Adipose tissue (tissue), 3 donors: ENCODE results near the gene RFTN1. TPM values are rescaled to one million over a fixed set of nuclear protein-coding genes. Genes with fewer than 3 reads are reported as not detected.

Source experiments
- H3K27ac ChIP-seq: one replicate; pipeline ENCODE4 v1.5.1; 2013; ENCODE audit warnings: low read depth, low read length
- WGBS, 3 donors: extraction: QIAGEN DNeasy Blood & Tissue Kit; methylation state at CpG; one replicate each; pipeline ENCODE4 v1.1.7; 2013; 5-methylcytosine and 5-hydroxymethylcytosine counted together
- polyA plus RNA-seq, 3 donors: library from polyadenylated mRNA; stranded (reverse); fragments of 200-250 nt; gene quantifications; one replicate each; pipeline ENCODE4 v1.2.3, GENCODE V29; 2013
- donor health status: healthy with polysubstance abuse.
- donor health status: Bipolar disorder and iron deficiency.
- donor health status: healthy.

Gene RFTN1
- polyA plus RNA-seq, 3 donors = 5.7 to 46.0 (median 44.4) TPM

DNA sequence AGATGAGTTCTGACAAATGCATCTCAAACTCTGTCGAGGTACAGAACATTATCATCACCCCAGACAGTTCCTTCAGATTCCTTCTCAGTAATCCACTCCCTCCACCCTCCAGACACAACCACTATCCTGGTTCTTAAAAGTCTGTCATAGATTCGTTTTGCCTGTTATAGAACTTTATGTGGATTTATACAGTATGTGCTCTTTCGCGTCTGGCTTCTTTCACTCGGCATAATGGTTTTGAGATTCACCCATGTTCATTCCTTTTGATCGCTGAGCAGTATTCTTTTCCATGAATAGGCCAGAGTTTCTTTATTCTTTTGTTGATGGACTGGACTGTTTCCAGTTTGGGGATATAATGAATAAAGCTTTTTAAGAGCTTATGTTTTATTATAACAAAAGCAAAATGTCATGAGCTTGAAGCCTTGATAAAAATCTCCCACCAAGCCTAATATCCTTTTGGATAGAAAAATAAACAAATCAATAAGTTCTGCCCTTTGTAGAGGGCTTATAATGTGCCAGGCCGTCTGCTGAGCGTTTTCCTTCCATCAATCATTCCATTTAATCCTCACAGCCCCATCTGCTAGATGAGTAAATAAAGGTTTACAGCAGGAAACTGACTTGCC, 21.3 kb upstream of the RFTN1 start:
- WGBS, 3 donors = 65 to 80% (median 73%) methylated on average over 8 of the region's 8 CpGs

GRCh38 chr3:16533928-16534574, 20.6 kb upstream of the RFTN1 start:
- no peak overlapping the region for H3K27ac ChIP-seq
- 41 to 73% (median 66%) methylated on average over 5 of the region's 5 CpGs for WGBS, 3 donors

More for the DNA sequence above, 21.3 kb upstream of the RFTN1 start:
- no peak overlapping the region for H3K27ac ChIP-seq

- 54 to 65% (median 55%) methylated on average over 1 of the region's 1 CpG for WGBS, 3 donors
- H3K27ac ChIP-seq = no peak overlapping the region
Measured at GRCh38 chr3:16529264-16529663, 15.8 kb upstream of the RFTN1 start.

DNA sequence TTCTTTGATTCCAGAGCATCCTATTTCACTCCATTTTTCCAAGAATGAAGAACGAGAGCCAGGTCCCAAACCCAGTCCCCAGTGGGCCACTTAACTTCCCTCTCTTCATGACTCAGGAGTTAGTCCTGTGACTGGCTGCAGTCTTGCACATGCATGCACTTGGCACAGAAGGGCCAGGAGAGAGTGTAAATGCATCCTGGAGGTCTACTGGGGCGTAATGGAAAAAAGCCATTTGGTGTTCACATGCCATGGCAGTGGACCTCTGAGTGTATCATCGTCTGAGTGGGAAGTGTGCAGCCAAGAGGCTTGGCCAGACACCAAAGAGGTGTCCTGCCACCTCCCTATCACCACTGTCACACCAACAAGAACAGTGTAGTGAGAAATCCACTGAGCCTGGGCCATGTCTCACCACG, 15.1 kb upstream of the RFTN1 start:
- WGBS, 3 donors = 62 to 77% (median 63%) methylated on average over 4 of the region's 4 CpGs
- no peak overlapping the region for H3K27ac ChIP-seq

GRCh38 chr3:16528106-16528505, 14.6 kb upstream of the RFTN1 start:
- 90 to 93% (median 90%) methylated on average over 5 of the region's 5 CpGs for WGBS, 3 donors

GRCh38 chr3:16524196-16524595, 10.7 kb upstream of the RFTN1 start:
- H3K27ac ChIP-seq = no peak overlapping the region
- WGBS, 3 donors = 72 to 95% (median 83%) methylated on average over 2 of the region's 2 CpGs

More at GRCh38 chr3:16528106-16528505, 14.6 kb upstream of the RFTN1 start:
- no peak overlapping the region for H3K27ac ChIP-seq

DNA sequence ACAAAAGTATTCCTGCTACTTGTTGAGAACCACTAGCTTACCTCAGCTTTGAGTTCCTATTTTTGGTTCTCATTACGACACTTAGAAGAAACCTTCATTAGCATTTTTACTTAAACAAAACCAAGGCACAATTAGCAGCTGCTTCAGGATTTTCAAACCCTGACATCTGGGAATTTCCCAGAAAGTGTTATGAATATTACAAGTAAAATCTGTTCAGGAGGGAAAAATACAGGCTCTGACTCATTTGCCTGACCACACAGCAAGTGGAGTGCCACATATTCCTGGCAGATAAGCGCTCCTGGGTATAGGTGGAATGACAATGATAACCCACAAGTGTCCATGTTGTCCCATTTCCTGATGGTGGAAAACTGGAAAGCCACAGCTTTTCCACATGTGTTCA, 10.3 kb upstream of the RFTN1 start:
- H3K27ac ChIP-seq = no peak overlapping the region
- 78 to 83% (median 82%) methylated on average over 2 of the region's 2 CpGs for WGBS, 3 donors

DNA sequence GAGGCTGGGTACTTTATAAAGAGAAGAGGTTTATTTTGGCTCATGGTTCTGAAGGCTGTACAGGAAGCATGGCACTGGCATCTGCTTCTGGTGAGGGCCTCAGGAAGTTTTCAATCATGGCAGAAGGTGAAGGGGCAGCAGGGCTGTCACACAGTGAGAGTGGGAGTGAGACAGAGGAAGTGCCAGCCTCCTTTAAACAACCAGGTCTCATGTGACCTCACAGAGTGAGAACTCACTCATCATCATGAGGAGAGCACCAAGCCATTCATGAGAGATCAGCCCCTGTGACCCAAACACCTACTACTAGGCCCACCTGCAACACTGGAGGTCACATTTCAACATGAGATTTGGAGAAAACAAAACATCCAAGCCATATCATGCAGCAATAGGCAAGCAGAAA, 9.3 kb upstream of the RFTN1 start:
- H3K27ac ChIP-seq = no peak overlapping the region

GRCh38 chr3:16520970-16521881, 7.7 kb upstream of the RFTN1 start:
- no peak overlapping the region for H3K27ac ChIP-seq
- 50 to 65% (median 58%) methylated on average over 5 of the region's 5 CpGs for WGBS, 3 donors

- H3K27ac ChIP-seq = no peak overlapping the region
- 56 to 74% (median 68%) methylated on average over 6 of the region's 6 CpGs for WGBS, 3 donors
Measured at GRCh38 chr3:16520241-16520969, 6.9 kb upstream of the RFTN1 start.

DNA sequence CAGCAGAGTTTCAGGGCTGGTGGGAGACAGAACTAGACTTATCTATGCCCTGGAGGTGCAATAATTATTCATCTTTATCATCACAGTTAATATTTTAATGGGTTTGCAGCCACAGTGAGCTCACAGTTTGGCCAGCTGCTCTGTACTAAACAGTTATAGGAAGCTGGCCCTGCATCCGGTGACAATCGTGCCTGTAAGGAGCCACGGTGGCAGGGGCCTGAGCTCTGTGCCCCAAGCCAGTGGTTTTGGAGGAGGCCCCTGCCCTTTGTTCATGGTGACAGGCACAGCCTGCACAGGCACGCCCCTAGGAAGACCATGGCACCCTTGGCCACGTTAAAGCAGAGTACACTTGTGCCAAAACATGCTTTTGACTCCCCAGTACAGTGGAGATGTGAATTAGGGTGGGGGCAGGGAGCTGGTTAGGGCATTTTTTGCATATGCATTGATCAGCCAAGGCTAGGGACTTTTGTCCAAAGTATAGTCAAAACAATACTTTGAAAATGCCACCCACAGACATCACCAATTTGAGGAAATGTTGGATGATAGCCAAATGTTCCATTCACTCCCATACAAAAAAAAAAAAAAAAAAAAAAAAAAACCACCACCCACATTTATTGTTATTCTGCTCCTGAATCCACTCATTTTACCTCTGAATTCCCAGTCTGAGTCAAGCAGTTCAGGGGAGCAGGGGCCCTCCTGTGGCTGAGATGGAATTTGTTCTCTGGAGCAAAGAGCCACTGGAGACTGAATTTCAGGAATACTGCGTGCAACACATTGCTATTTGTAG, 3.4 kb upstream of the RFTN1 start:
- no peak overlapping the region for H3K27ac ChIP-seq
- WGBS, 3 donors = 26 to 30% (median 27%) methylated on average over 6 of the region's 6 CpGs

DNA sequence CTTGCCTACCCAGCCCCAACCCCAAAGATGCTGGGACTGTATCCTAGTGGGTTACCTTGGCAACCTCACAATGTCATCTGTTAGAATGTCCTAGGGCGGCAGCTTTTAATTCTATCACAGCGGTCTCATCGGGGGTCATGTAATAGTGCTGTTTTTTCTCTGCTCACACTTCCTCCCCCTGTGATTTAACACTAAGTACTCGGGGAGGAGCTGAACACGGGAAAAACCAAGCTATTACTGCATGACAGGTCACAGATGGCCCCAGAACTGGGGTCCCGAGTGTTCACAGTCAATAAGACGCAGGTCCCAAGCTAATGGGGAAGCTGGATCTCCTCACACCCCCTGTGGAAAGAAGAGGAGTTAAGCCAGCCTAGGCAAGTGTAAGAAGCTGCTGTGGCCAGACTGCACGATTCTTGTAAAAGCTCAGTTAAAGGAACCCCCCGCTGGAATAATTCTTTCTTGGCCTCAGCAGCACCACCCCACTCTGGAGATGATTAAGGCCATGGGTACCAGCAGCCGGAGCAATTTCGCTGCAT, 2.5 kb upstream of the RFTN1 start:
- no peak overlapping the region for H3K27ac ChIP-seq
- WGBS, 3 donors = 49 to 65% (median 55%) methylated on average over 11 of the region's 11 CpGs

DNA sequence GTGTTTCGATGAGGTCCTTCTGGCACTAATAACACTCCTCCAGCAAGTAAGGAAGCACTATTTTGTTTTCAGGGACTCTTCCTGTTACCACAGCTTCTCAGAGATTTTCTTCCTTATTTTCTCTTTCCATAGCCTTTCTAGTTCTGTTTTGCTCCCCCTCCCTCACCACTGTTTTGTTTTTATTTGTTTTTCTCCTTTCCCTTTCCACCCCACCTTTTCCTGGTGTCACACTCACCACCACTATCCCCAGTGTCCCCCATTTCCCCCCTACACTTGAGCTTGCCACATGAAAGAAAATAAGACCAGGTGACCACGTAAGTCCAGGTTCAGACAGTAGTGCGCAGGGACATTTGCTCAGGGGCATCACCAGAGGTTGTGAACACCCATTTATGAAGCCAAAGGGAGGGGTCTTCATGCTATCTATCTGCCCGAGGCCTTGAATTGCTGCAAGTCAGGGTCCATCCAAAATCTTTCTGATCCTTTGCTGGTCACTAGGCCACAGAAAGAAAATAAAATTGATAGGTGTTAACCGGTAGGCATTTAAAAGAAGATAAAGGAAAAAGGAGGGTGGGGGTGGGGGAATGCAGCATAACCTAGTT, 1.4 kb upstream of the RFTN1 start:
- H3K27ac ChIP-seq = no peak overlapping the region
- 70 to 81% (median 77%) methylated on average over 5 of the region's 5 CpGs for WGBS, 3 donors

DNA sequence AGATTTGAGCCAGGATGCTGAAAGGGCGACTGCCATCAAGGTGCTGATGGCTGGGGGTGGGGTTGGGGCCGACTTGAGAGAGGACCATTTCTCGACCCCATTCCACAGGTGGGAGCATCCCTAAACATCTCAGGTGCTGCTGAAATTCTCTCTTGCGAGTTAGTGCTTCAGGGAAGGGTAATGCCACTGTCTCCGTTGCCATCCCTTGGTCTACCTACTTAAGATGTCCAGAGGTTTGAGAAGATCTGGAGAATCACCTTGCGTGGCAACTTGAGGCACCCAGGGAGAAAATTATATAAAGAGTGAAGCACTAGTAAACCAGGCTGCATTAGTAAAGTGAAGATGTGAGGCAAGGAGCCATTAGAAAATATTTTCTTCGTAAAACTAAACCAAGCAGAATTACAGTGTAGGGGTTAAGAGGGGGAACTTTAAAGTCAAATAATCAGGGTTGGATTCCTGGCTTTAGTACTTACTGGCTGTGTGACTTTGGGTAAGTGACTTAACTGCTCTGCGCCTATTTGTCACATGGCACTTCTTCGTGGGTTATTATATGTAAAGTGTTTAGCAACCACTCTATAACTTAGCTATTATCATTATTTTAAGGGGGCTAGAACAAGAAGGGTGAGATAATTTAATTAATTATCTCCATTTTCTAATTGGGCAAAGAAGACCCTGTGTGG, 662 bp upstream of the RFTN1 start:
- WGBS, 3 donors = 44 to 55% (median 49%) methylated on average over 9 of the region's 9 CpGs
- H3K27ac ChIP-seq = no peak overlapping the region

DNA sequence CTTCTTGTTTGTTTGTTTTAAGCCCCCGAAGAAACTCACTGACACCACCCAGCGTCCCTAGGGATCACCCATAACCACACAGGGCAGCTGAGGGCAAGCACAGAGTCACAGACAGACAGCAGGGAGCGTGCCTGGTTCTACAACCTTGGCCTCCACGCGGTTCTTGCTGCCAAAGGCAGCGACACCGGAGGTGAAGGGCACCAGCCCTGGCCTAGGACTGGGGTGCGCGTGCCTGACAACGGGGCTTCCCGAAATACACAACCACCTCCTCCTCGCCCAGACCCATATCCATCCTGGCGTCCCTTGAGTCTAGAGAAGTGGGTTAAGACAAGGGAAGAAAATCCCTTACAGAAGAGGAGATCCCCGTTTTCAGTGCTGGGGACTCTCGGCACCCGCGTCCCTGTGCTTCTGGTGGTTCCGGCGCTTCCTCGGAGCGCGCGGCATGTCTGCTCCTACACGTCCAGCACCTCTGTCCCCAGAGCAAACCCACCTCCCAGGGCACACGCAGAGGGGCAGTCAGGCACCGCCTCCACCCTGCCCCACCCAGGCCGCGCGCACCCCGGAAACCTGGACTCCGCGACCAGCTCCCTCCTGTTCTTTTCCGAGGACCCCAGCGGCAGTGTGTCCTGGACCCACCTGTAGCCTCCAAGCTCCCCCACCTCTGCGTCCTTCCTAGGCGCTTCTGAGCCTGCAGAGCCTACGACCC, 911 bp downstream of the RFTN1 start:
- peak overlapping the region; percentile 1 for H3K27ac ChIP-seq
- 0 to 7% (median 3%) methylated on average over 37 of the region's 37 CpGs for WGBS, 3 donors

GRCh38 chr3:16511681-16512434, 1.6 kb downstream of the RFTN1 start:
- peak overlapping the region; percentile 1 for H3K27ac ChIP-seq
- 8 to 52% (median 10%) methylated on average over 11 of the region's 11 CpGs for WGBS, 3 donors
